DOHH2 (cell line): ENCODE results near the gene HTRA3.

ENCODE experiments used
- CTCF ChIP-seq: fragments of 200-600 bp; sonication (generic); IDR thresholded peaks from one replicate; pipeline ENCODE4 v1.5.1; 2014; ENCODE audit warnings: antibody characterized with exemption, mild to moderate bottlenecking, low read depth, low read length; ENCODE audit not compliant: poor library complexity, severe bottlenecking
- EZH2phosphoT487 ChIP-seq: fragments of 200-600 bp; sonication (generic); IDR thresholded peaks from 2 replicates; pipeline ENCODE4 v1.6.1; 2017; ENCODE audit warnings: borderline replicate concordance, mild to moderate bottlenecking, antibody characterized with exemption, low read length, moderate library complexity, mixed read lengths

- TF ChIP-seq CTCF (no peak), EZH2phosphoT487 (no peak)
Measured at GRCh38 chr4:8244931-8245460, 24.6 kb upstream of the HTRA3 start.
